Astrocyte of the hippocampus (primary cell): ENCODE data around the gene PADI4.
"Not testable (repeated sequence)": the region's sequence is repeated elsewhere in the genome, so short reads cannot be mapped to it uniquely, and the experiment has no call there.

Experiments
- DNase-seq: peaks from one replicate; pipeline ENCODE4 v3.0.0; 2011; ENCODE audit warnings: low read depth, low spot score

Gene PADI4

GRCh38 chr1:17392199-17392740 is 84.3 kb downstream of the PADI4 start:
- no peak for DNase-seq

DNA sequence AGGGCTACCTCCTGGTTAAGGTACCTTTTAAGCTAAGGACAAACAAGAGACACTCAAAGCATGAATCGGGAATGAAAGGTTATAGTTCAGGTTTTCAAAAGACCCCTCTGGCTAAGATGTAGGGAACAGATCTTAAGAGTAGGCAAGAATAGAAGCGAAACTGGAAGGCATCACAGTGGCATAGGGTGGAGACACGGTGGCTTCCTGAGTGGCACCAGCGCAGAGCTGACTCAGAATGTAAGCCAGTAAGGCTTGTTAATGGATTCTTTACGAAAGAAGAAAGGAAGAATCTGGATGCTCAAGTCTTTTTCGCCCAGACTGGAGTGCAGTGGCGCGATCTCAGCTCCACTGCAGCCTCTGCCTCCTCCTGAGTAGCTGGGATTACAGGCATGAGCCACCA is 85.2 kb downstream of the PADI4 start:
- no peak for DNase-seq

DNA sequence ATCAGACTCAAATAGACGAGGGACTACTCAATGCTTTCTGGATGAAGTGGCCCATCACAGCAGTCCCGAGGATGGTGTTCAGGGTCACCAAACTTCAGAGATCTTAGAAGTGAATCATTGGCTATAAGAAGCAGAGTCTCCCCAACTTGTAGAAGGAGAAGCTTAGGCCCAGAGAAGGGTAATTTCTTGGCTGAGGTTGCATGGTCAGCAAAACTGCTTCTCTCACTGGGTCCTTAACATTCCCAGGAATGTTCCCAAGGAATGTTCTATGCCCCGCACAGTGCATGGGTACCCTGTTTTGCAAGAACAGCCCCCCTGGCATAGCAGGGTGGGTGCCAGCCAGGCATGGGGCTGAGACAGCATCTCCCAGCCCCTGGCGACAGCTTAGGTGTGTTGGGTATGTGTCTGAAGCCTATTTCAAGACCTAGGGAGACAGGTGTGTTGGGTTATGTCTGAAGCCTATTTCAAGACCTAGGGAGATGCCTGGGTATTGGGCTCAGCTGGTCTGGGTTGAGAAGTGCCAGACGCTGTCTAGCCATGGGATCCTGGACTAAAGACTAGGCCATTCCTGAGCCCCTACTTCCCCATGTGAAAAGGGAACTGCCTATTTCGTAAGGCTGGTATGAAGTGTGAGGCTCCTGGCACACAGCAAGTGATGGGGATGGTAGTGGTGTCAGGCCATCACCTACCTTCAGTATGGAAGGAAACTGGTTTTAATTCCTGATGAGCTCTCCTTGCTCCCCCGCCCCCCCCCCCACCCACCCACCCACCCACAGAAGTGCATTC is 90.1 kb downstream of the PADI4 start:
- DNase-seq: no peak

- no peak for DNase-seq
Observed at GRCh38 chr1:17400725-17401341, 92.8 kb downstream of the PADI4 start.

DNA sequence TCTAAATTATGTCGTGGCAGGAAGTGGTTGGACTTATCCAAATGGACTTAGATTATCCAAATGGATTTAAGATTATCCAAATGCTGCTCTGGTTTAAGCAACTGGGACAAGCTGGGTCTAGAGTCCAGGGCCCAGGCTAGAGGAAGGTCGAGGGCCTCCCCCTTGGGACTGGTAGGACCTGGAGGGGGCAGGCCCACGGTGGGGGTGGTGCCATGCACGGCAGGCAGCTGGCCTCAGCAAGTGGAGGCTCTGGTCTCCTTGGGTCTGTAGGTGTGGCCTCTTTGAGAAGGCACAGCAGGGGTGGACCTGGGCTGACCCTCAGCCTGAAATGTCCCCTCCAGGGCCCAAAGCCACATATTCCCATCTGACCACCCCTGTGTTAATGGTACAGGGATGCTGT is 93.8 kb downstream of the PADI4 start:
- DNase-seq: no peak

DNA sequence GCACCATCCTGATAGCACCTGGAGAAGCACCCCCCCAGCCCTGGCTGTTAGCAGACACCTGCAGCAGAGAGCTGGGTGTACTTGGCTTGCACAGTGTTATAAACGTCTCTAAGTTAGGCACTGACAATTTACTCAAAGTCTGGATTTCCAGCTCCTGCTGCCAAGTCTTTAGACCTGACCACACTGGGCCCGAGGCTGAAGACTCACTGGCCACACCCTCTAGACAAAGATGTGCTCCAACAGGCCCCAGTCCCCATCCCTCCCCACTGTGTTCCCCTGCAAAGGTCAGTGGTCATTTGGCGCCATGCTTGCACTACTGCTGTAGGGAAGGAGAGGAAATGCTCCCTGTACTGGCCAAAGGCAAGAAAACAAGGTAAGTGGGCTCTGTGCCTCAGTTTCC is 95.1 kb downstream of the PADI4 start:
- DNase-seq: no peak

DNA sequence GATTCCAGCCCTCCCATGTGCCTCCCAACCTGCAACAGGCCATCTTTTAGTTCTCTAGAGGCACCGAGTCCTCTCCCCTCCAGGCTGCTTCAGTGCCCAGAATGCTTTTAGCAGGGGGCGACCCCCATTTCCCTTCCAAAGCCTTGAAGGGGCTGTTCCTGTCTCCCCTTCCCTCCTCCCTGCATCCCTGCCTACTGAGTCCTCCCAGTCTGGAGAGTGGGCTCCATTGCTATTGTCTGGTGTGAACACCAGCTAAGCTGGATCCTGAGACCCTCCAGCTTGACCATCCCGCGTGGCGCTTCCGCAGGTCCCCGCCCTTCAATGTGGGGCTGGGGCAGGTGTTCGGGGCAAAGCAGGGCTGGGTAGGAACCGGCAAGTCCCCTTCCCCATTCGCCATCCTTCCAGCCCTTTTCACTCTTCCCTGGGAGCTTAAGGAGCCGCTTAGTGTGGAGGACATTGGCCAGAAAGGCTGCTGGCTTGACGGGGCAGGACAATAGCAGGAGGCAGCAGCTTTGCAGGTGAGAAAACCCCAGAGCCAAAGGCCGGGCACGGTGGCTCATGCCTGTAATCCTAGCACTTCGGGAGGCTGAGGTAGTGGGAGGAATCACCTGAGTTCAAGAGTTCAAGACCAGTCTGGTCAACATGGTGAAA is 96.2 kb downstream of the PADI4 start:
- no peak for DNase-seq

- no peak for DNase-seq
Observed at GRCh38 chr1:17404820-17405219, 96.8 kb downstream of the PADI4 start.

DNA sequence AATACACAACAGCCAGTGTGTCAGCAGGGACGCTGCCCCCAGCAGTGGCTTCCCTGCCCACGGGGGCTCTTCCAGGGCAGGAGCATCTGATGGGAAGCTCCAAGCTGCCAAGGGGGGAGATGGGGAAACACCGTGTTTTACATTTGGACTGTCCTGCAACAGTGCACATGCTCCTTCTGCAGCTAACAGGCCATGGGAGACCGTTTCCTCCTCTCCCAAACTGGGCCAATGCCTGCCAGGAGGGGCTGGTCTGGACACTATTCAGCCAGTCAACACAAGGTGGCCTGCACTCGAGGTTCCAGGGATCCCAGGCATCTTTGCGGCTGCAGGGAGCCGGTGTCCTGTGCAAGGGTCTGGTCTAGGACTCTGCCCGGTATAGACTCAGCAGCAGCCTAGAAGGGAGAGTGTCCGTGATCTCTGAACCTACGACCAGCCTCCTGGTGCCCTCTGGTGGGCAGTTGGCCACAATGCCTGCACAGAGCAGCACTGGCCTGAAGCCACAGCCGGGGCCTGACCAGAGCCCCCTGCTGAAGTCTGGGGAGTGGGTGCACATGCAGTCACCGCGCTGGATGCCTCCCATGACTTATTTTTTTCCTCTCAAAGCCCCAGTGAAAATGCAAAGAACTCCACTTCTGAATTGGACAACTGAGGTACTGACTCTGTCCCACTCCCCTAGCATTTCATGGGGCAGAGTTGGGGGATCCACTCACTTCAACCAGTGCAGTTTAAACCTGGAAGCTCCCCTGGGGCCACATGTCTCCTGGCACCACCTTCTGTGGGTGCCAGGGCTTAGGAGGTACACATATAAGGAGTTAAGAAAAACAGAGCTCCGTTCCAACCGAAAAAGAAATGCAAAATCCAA is 98.1 kb downstream of the PADI4 start:
- DNase-seq: peak; percentile 82

GRCh38 chr1:17406760-17407475 is 98.9 kb downstream of the PADI4 start:
- not testable (repeated sequence) for DNase-seq

DNA sequence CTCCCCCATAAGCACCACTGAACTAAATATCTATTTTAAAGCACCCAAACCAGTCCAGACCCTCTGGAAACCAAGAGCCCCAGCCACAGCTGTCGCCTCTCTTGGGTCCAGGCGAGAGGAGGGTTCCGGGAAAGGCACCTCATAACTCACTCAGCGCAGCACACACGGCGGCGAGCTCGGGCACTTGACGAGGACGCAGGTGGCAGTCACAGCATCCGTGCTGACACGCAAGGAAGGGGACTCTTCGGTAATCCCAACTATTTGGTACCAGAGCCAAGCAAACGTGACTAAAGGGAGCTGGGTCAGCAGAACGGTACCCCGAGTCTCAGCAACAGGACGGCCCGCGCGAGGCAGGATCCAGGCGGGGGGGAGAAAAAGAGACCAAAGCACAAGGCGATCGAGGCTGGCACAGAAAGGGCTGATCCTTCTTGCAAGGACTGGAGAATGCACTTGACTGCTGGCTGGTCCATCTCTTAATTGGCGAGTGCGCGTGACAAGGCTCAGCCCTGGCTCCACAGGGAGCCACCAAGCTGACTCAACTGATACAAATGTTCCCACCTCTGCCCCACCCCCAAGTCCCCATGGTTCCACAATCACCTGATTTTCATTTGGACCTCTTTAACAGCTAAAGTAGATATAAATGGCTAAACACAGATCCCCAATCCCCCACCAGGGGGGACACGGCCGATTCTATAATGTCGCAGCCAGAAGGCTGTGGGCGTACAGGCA is 100.0 kb downstream of the PADI4 start:
- DNase-seq: peak; percentile 26

DNA sequence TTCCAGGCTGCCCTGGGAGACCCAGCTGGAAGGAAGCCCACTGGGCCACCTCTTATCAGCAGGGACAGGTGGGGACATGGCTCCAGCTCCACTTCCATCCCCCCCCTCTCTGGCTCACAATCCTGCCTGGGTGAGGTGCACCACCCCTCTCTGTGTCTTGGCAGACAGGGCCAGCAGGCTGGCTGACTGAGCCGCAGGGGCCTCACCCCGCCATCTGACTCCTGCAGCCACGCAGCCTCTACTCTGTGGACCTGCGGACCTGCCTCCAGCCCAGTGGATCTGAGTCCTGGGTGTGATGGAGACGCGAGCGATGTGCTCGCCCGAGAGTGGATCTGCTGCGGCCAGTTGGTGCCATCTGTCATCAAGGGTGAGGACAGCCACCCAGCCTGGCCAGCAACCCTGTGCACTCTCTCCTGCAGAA is 101.4 kb downstream of the PADI4 start:
- no peak for DNase-seq

- DNase-seq: no peak
Observed at GRCh38 chr1:17412093-17412870, 104.3 kb downstream of the PADI4 start.
